HFF-Myc (cell line): ENCODE data around the gene ST8SIA2.

Experiments
- DNase-seq: peaks from one replicate; pipeline ENCODE4 v3.0.0-alpha.2; 2011; ENCODE audit warnings: low read depth; ENCODE audit errors: extremely low read depth
- H3K4me3 ChIP-seq: replicated peaks from 2 replicates; pipeline ENCODE4 v1.5.1; 2011; ENCODE audit warnings: low read depth, mild to moderate bottlenecking, control low read depth, low read length
- TF ChIP-seq, protein P1 (sequence below): IDR thresholded peaks from 2 replicates; pipeline ENCODE4 v1.5.1; 2012; ENCODE audit warnings: mild to moderate bottlenecking, low read depth, low read length, control low read depth; ENCODE audit errors: missing control alignments

ST8SIA2 gene

GRCh38 chr15:92415639-92416297 lies 22.1 kb downstream of the ST8SIA2 start:
- TF ChIP-seq, protein P1, sequence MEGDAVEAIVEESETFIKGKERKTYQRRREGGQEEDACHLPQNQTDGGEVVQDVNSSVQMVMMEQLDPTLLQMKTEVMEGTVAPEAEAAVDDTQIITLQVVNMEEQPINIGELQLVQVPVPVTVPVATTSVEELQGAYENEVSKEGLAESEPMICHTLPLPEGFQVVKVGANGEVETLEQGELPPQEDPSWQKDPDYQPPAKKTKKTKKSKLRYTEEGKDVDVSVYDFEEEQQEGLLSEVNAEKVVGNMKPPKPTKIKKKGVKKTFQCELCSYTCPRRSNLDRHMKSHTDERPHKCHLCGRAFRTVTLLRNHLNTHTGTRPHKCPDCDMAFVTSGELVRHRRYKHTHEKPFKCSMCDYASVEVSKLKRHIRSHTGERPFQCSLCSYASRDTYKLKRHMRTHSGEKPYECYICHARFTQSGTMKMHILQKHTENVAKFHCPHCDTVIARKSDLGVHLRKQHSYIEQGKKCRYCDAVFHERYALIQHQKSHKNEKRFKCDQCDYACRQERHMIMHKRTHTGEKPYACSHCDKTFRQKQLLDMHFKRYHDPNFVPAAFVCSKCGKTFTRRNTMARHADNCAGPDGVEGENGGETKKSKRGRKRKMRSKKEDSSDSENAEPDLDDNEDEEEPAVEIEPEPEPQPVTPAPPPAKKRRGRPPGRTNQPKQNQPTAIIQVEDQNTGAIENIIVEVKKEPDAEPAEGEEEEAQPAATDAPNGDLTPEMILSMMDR: no peak
- H3K4me3 ChIP-seq: no peak overlapping the region
- DNase-seq: no peak

DNA sequence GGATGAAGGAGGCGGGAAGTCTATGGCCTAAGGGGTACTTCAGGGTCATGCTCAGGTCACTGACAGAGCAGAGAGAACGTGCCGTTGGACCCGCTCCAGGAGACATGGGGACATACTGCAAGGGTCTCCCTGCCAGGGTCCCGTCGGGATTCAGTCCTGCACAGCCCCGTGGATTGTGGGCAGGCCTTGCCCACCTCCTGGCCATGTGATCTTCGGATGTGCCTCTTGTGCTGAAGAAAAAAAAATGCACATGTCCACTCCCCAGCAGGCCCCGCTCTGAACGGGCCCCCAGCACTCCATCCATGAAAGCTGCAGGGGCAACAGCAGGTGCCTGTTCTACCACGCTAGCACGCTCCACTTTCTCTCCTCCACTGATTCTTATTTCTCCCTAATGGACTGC lies 22.9 kb downstream of the ST8SIA2 start:
- TF ChIP-seq, protein P1: no peak
- no peak for DNase-seq
- H3K4me3 ChIP-seq: no peak overlapping the region

GRCh38 chr15:92417716-92418115 lies 24.0 kb downstream of the ST8SIA2 start:
- no peak for DNase-seq
- TF ChIP-seq, protein P1: no peak
- no peak overlapping the region for H3K4me3 ChIP-seq

GRCh38 chr15:92418864-92419263 lies 25.2 kb downstream of the ST8SIA2 start:
- H3K4me3 ChIP-seq: no peak overlapping the region
- DNase-seq: no peak
- TF ChIP-seq, protein P1: no peak

DNA sequence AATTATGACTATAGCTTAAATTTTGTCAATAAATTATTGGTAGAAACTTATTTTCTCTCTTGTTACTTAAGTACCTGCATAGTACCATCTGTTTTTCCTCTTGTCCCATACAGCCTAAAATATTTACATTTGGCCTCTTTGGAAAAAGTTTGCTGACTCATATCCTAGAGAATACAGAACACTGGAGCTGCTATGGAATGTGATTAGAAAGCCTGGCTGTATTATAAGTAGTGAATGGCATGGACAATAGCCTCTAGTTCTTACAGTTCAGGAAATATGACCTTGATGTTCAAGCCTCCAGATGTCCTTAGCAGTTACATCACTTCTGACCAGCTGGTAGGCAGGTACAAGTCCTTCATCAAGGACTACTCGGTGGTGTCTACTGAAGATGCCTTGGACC lies 28.3 kb downstream of the ST8SIA2 start:
- no peak overlapping the region for H3K4me3 ChIP-seq
- DNase-seq: no peak
- TF ChIP-seq, protein P1: no peak

GRCh38 chr15:92425578-92426225 lies 32.0 kb downstream of the ST8SIA2 start:
- H3K4me3 ChIP-seq: no peak overlapping the region
- TF ChIP-seq, protein P1: no peak
- no peak for DNase-seq
